OCI-LY7 (cell line): ENCODE data around the gene BLOC1S4. TPM values are rescaled to one million over a fixed set of nuclear protein-coding genes. Genes with fewer than 3 reads are reported as not detected.

ENCODE experiments used
- BruUV-seq: library from RNA; stranded (reverse); fragments of 400-500 nt; replicated peaks from 2 replicates; lab custom pipeline; 2021; lab: Mats Ljungman, UMichigan
- CTCF ChIA-PET: fragments of 300-600 bp; sonication (Branson Sonifier 250); formaldehyde crosslinking; loops from one replicate; lab custom pipeline; 2022; ENCODE audit warnings: antibody characterized with exemption; ENCODE audit not compliant: unreplicated experiment; lab: Charles Lee
- POLR2A ChIA-PET: fragments of 300-600 bp; sonication (Branson Sonifier 250); formaldehyde crosslinking; loops from one replicate; lab custom pipeline; 2022; ENCODE audit warnings: antibody characterized with exemption; lab: Charles Lee
- DNase-seq: peaks from one replicate; pipeline ENCODE4 v3.0.0-alpha.2; 2015; ENCODE audit warnings: low spot score
- H2AFZ ChIP-seq: fragments of 200-600 bp; sonication (generic), shearing (Covaris generic); 2 replicates; pipeline ENCODE4 v1.6.1; 2014; ENCODE audit warnings: mild to moderate bottlenecking, antibody characterized with exemption, low read length, moderate library complexity
- H3K27ac ChIP-seq: fragments of 200-600 bp; sonication (generic); 2 replicates; pipeline ENCODE4 v1.5.1; 2014; ENCODE audit warnings: mixed run types, low read depth, mild to moderate bottlenecking, moderate library complexity, low read length, inconsistent platforms; ENCODE audit not compliant: poor library complexity, severe bottlenecking
- H3K36me3 ChIP-seq: fragments of 200-600 bp; sonication (generic); 2 replicates; pipeline ENCODE4 v1.6.1; 2014; ENCODE audit warnings: mild to moderate bottlenecking, antibody characterized with exemption, low read length, moderate library complexity, mixed read lengths; ENCODE audit not compliant: insufficient read depth
- H3K4me1 ChIP-seq: fragments of 200-600 bp; sonication (generic); 2 replicates; pipeline ENCODE4 v1.5.1; 2014; ENCODE audit warnings: mild to moderate bottlenecking, low read length; ENCODE audit not compliant: insufficient read depth, poor library complexity, severe bottlenecking
- H3K4me2 ChIP-seq: fragments of 200-600 bp; sonication (generic); 2 replicates; pipeline ENCODE4 v1.6.1; 2014; ENCODE audit warnings: mild to moderate bottlenecking, low read length
- H3K4me3 ChIP-seq: fragments of 200-600 bp; sonication (generic); 2 replicates; pipeline ENCODE4 v1.5.1; 2014; ENCODE audit warnings: mild to moderate bottlenecking, low read depth, low read length; ENCODE audit not compliant: poor library complexity, severe bottlenecking
- H3K79me2 ChIP-seq: fragments of 200-600 bp; sonication (generic); 2 replicates; pipeline ENCODE4 v1.6.1; 2016; ENCODE audit warnings: low read depth, mild to moderate bottlenecking, low read length, moderate library complexity, mixed read lengths; ENCODE audit not compliant: insufficient read depth
- H3K9me2 ChIP-seq: fragments of 200-600 bp; sonication (generic); 2 replicates; pipeline ENCODE4 v1.6.1; 2016; ENCODE audit warnings: mild to moderate bottlenecking, low read length, mixed read lengths; ENCODE audit not compliant: insufficient read depth
- H3K9me3 ChIP-seq: fragments of 200-600 bp; sonication (generic); 2 replicates; pipeline ENCODE4 v1.6.1; 2014; ENCODE audit warnings: mild to moderate bottlenecking, mixed run types, low read length, mixed read lengths
- H4K20me1 ChIP-seq: fragments of 200-600 bp; sonication (generic); 2 replicates; pipeline ENCODE4 v1.6.1; 2014; ENCODE audit warnings: mild to moderate bottlenecking, antibody characterized with exemption, low read length, moderate library complexity, mixed read lengths; ENCODE audit not compliant: insufficient read depth
- EZH2phosphoT487 ChIP-seq: fragments of 200-600 bp; sonication (generic); IDR thresholded peaks from 2 replicates; pipeline ENCODE4 v1.6.1; 2018; ENCODE audit warnings: low read depth, borderline replicate concordance, mild to moderate bottlenecking, mixed run types, antibody characterized with exemption, low read length, moderate library complexity, mixed read lengths
- intact Hi-C: fragments of 100-400 bp; cut with micrococcal nuclease; formaldehyde crosslinking; loops from one replicate; pipeline ENCODE4 v1.10.0; 2022; ENCODE audit not compliant: unreplicated experiment
- total RNA-seq, 2 experiments: library from RNA; depleted of rRNA in 1 of 2; stranded (reverse); fragments of >200 nt in 1 of 2; shearing (Covaris generic) in 1 of 2; gene quantifications; 2 replicates each; pipeline ENCODE4 v1.2.3, GENCODE V29; 2014 to 2022
- TF ChIP-seq, protein P1 (sequence below): fragments of 200-600 bp; sonication (generic); conservative IDR thresholded peaks from 2 replicates; pipeline ENCODE4 v1.5.1; 2014; ENCODE audit warnings: mild to moderate bottlenecking, antibody characterized with exemption, low read length, moderate library complexity, mixed read lengths

The BLOC1S4 gene
- total RNA-seq, 2 experiments from 2014 or later, result 32.3 to 36.1 TPM

DNA sequence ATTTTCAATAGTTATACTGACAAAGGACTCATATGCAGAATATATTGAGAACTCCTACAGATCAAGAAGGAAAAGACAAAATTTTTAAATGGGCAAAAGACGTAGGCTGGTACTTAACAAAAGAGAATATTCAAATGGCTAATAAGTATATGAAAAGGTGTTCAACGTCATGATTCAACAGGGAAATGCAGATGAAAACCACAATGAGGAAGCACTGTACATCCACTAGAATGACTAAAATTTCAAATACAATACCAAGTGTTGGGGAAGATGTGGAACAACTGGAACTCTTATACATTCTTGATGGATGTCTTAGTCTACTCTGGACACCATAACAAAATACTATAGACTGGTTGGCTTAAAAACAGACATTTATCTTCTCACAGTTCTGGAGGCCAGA, 5.0 kb upstream of the BLOC1S4 start:
- no peaks in the 10 kb centered on the region for H3K9me2 ChIP-seq
- H3K27ac ChIP-seq, result no peak overlapping the region
- CTCF ChIA-PET, result no interaction called here
- intact Hi-C loops, result no loop called here
- TF ChIP-seq, protein P1, sequence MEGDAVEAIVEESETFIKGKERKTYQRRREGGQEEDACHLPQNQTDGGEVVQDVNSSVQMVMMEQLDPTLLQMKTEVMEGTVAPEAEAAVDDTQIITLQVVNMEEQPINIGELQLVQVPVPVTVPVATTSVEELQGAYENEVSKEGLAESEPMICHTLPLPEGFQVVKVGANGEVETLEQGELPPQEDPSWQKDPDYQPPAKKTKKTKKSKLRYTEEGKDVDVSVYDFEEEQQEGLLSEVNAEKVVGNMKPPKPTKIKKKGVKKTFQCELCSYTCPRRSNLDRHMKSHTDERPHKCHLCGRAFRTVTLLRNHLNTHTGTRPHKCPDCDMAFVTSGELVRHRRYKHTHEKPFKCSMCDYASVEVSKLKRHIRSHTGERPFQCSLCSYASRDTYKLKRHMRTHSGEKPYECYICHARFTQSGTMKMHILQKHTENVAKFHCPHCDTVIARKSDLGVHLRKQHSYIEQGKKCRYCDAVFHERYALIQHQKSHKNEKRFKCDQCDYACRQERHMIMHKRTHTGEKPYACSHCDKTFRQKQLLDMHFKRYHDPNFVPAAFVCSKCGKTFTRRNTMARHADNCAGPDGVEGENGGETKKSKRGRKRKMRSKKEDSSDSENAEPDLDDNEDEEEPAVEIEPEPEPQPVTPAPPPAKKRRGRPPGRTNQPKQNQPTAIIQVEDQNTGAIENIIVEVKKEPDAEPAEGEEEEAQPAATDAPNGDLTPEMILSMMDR, result no peak
- TF ChIP-seq EZH2phosphoT487, result no peak
- H3K4me3 ChIP-seq, result no peak overlapping the region
- peak overlapping the region; percentile 94; the same call in 1 of the 2 replicates for H3K4me2 ChIP-seq
- POLR2A ChIA-PET, result no interaction called here
- H4K20me1 ChIP-seq, result 0 out of 2 replicates have a peak, but pooled peaks cover 9% of the 10 kb centered on the region
- peaks cover 13% of the 10 kb centered on the region for H3K9me3 ChIP-seq
- H2AFZ ChIP-seq, result peak overlapping the region; percentile 91; the same call in 1 of the 2 replicates
- H3K79me2 ChIP-seq, result peaks cover 37% of the 10 kb centered on the region
- H3K36me3 ChIP-seq, result peaks cover 25% of the 10 kb centered on the region
- no peak for DNase-seq
- peaks cover 49% of the 10 kb centered on the region for H3K4me1 ChIP-seq
- BruUV-seq, result no TSS peak

DNA sequence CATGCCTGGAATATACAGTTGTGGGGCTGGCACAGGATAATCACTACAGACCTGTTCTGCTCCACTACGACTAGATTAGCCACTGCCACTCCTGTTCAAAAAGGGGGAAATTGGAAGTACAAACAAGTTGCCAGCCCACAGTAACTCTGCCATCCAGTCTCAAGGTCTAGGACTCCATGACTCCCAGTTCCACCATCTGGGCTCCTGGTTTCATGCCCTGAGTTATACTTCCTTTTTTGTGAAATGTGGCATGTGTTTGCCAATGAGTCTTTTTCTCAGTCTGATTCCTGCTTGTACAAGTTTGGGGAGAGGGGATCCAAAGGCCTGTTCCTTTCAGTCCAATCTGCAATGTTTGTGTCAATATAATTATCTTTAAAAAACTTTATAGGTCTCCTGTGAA, 1.0 kb upstream of the BLOC1S4 start:
- POLR2A ChIA-PET, result no interaction called here
- TF ChIP-seq, protein P1, result no peak
- no peak for TF ChIP-seq EZH2phosphoT487
- no peak overlapping the region for H3K4me3 ChIP-seq
- peaks cover 25% of the 10 kb centered on the region for H3K79me2 ChIP-seq
- peaks cover 27% of the 10 kb centered on the region for H3K4me1 ChIP-seq
- no peak overlapping the region for H3K27ac ChIP-seq
- H3K9me2 ChIP-seq, result no peaks in the 10 kb centered on the region
- peaks cover 13% of the 10 kb centered on the region for H3K9me3 ChIP-seq
- H3K36me3 ChIP-seq, result no peaks in the 10 kb centered on the region
- DNase-seq, result no peak
- no peak overlapping the region for H3K4me2 ChIP-seq
- intact Hi-C loops, result no loop called here
- no peaks in the 10 kb centered on the region; the same call in 1 of the 2 replicates for H4K20me1 ChIP-seq
- CTCF ChIA-PET, result no interaction called here
- H2AFZ ChIP-seq, result peak overlapping the region; percentile 97; the same call in 1 of the 2 replicates
- no TSS peak for BruUV-seq

DNA sequence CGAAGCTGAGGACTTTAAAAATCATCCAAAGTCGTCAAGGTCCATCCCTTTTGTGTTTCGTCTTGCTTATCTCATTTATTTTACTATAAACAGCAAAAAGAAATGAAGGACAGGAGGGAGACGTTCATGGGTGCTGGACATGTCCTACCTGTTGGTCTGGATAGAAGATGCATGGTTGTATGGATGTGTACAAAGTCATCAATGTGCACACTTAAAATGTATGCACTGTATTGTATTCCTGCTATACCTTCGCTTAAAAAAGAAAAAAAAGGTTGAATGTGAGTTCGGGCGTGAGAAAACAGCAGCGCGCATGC, 313 bp upstream of the BLOC1S4 start:
- peak overlapping the region; percentile 25 for H3K27ac ChIP-seq
- H3K4me1 ChIP-seq, result peaks cover 25% of the 10 kb centered on the region
- H4K20me1 ChIP-seq, result no peaks in the 10 kb centered on the region; the same call in 1 of the 2 replicates
- BruUV-seq, result no TSS peak
- no peaks in the 10 kb centered on the region for H3K9me2 ChIP-seq
- H3K4me3 ChIP-seq, result peak overlapping the region; percentile 77
- H3K36me3 ChIP-seq, result no peaks in the 10 kb centered on the region
- POLR2A ChIA-PET, result no interaction called here
- TF ChIP-seq EZH2phosphoT487, result no peak
- TF ChIP-seq, protein P1, result no peak
- peak overlapping the region; percentile 97 for H2AFZ ChIP-seq
- intact Hi-C loops, result loop anchor here (1.0 to 2.0 kb wide), 3 partner anchors 41 to 353 kb away; partner anchors contain the start of genes GRPEL1 and MRFAP1
- H3K4me2 ChIP-seq, result peak overlapping the region; percentile 78
- peaks cover 12% of the 10 kb centered on the region for H3K9me3 ChIP-seq
- no peak for DNase-seq
- CTCF ChIA-PET, result no interaction called here
- H3K79me2 ChIP-seq, result peaks cover 25% of the 10 kb centered on the region
